Central memory CD8-positive, alpha-beta T cell (primary cell): ENCODE measurements around the gene PRKCE.

ENCODE experiments used
- ATAC-seq: fragments of 150-1000 bp; cut with Tn5 transposase; replicated peaks from 2 replicates; pipeline ENCODE4 v1.10.0; 2022; ENCODE audit warnings: mild to moderate bottlenecking, moderate FRiP score, moderate number of reproducible peaks; ENCODE audit not compliant: poor library complexity, severe bottlenecking; ENCODE audit errors: extremely low read depth
- DNase-seq, 2 donors: peaks; one replicate each; pipeline ENCODE4 v3.0.0; 2021; ENCODE audit warnings: low spot score in 2 of 2
- H3K27ac Mint-ChIP-seq: one replicate; pipeline ENCODE4 v1.8.0; 2022; ENCODE audit warnings: low read depth, mild to moderate bottlenecking, moderate library complexity, mixed read lengths
- H3K27me3 Mint-ChIP-seq: one replicate; pipeline ENCODE4 v1.8.0; 2022; ENCODE audit warnings: mixed read lengths
- H3K36me3 Mint-ChIP-seq: one replicate; pipeline ENCODE4 v1.8.0; 2022; ENCODE audit warnings: mild to moderate bottlenecking, moderate library complexity, mixed read lengths; ENCODE audit not compliant: insufficient read depth
- H3K4me1 Mint-ChIP-seq: one replicate; pipeline ENCODE4 v1.8.0; 2022; ENCODE audit warnings: mixed read lengths
- H3K4me3 Mint-ChIP-seq: one replicate; pipeline ENCODE4 v1.8.0; 2022; ENCODE audit warnings: mild to moderate bottlenecking, moderate library complexity, mixed read lengths
- H3K9me3 Mint-ChIP-seq: one replicate; pipeline ENCODE4 v1.8.0; 2022; ENCODE audit warnings: mixed read lengths

The PRKCE gene

DNA sequence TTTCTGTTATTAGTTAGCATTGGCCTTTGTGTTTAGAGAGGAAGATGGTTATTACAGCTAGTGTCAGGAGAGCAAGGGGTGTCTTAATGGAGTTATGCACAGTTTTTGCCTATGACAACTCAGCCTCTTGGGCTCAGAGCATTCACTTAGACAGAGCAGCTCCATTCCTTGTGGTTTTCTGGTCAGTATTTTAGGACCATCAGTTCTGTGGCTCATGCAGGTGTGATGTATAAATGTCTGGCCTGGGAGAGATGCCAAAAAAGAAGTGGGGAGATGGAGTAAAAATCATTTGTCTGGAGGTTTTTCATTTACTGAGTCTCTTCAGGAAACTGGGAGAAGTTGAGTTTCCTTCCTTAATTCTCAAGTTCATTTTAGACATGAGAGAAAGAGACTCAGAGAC is 79.7 kb downstream of the PRKCE start:
- Mint-ChIP-seq H3K36me3 (peaks cover 5% of the 10 kb centered on the region), H3K4me3 (no peak overlapping the region), H3K9me3 (no peaks in the 10 kb centered on the region), H3K27me3 (no peaks in the 10 kb centered on the region), H3K27ac (no peak overlapping the region), H3K4me1 (peaks cover 5% of the 10 kb centered on the region)
- DNase-seq (no peak), ATAC-seq (no peak)

DNA sequence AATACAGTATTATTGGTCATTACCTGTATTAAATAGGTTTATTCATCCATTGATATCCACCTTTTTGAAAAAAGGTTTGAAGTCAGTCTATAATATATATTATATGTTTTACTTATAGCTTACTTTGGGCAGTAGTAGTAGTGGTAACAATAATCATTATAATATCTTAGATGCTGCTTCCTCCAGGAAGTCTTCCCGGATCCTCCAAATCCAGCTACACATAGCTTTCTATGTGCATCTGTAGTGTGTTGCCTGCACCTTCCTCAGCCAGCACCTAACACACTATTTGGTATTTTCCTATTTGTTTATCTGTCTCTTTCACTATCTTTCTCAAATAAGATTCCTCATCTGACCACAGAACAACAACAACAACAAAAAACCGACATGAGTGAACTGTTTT is 81.0 kb downstream of the PRKCE start:
- Mint-ChIP-seq H3K36me3 (peaks cover 5% of the 10 kb centered on the region), H3K27me3 (no peaks in the 10 kb centered on the region), H3K4me1 (peaks cover 5% of the 10 kb centered on the region), H3K4me3 (no peak overlapping the region), H3K27ac (no peak overlapping the region), H3K9me3 (no peaks in the 10 kb centered on the region)
- no peak for ATAC-seq
- no peak for DNase-seq

DNA sequence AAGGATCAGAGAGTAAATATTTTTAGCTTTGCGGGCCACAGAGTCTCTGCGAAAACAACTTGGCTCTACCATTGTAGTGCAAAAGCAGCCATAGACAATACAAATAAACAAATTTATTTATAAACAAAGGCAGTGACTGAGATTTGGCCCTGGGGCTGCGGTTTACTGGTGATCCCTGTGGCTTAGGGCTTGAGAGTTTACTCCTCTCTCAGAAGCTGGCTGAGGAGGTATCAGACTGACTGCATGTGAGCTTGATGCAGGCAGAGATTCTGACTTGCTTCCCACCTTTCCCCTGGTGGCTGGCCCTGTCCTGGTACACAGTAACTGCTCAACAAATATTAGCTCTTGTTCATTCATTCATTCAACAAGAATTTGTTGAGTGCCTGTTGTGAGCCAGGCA is 81.5 kb downstream of the PRKCE start:
- Mint-ChIP-seq H3K4me3 (no peak overlapping the region), H3K27ac (no peak overlapping the region), H3K4me1 (peaks cover 5% of the 10 kb centered on the region), H3K9me3 (no peaks in the 10 kb centered on the region), H3K27me3 (no peaks in the 10 kb centered on the region), H3K36me3 (peaks cover 5% of the 10 kb centered on the region)
- ATAC-seq (no peak), DNase-seq (no peak)

DNA sequence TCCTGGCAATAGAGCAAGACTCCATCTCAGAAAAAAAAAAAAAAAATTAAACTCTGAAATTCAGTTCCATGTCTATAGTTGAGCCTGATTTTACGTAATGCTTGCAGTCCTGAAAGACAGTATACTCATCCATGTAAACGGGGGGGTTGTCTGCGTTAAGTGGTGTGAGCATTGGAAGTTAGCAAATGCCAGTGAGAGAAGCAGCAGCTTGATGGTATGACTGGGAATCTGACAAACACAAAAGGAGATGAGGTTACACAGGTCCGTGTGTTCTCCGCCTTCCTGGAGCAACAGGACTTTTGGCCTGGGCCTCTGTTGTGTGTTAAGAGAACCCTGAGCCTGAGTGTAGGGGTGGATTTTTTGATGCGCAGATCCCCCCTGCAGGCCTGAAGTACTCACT is 82.9 kb downstream of the PRKCE start:
- no peak for ATAC-seq
- Mint-ChIP-seq H3K9me3 (no peaks in the 10 kb centered on the region), H3K4me3 (no peak overlapping the region), H3K27me3 (no peaks in the 10 kb centered on the region), H3K4me1 (peaks cover 12% of the 10 kb centered on the region), H3K27ac (no peak overlapping the region), H3K36me3 (peaks cover 5% of the 10 kb centered on the region)
- no peak for DNase-seq

DNA sequence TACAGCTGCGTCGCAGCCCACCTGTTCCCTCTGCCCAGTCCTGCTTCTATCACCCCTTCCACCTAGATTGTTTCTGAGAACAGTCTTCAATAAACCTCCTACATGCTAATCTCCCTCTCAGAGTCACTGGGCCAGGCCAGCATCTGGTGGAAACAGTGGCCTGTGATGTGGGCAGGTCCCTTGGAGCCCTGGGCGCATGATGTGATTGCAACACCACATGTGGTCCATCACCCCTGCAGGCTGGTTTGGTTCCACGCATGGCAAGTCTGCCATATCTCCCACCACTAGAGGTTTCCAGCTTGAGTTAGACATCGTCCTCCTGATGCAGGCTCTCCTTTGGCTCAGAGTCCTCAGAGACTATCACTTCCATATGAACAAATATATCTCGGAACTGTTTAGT is 83.5 kb downstream of the PRKCE start:
- Mint-ChIP-seq H3K27me3 (no peaks in the 10 kb centered on the region), H3K27ac (no peak overlapping the region), H3K36me3 (peaks cover 5% of the 10 kb centered on the region), H3K4me1 (peaks cover 16% of the 10 kb centered on the region), H3K4me3 (no peak overlapping the region), H3K9me3 (no peaks in the 10 kb centered on the region)
- DNase-seq (no peak), ATAC-seq (no peak)

DNA sequence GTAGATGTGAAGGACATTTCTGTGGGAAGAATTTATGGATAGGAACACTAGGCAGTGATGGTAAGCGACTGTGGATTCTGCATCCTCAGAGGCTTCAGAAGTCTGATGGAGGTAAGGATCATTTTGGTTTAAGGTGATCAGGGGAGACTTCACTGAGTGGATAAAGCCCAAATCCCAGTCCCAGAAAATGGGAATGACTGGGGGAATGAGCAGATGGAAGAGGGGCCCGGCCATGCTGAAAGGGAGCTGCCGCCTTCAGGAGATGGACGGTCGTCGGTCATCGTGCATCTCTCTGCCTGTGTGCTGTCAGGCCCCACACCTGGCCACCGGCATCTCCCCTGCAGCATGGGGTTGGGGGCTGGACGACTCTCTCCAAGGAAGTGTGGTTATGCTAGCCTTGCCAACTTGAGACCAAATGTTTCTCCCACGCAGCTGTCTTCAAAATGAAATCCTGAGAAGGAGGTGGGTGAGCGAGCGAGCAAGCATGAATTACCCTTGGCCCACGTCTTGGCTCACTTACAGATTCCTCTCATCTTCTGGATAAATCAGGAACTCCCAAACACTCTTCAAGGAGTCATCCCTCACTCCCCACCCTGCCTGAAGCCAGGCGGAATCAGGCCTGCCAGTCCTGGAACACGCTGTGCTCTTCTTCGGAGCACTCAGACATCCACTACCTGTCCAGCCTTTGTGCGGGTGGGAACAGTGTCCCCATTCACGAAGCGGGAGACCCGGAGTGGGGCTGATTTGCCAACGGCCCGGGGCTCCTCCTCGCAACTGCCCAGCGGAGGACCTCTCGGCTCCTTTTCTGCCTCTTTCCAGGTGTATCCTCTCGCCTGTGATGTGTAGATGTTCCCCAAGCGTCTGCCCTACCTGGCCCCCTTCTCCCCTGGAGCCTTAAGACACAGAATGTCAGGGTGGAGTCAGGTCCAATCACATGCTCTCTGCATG is 85.6 kb downstream of the PRKCE start:
- DNase-seq (no peak), ATAC-seq (no peak)
- Mint-ChIP-seq H3K27me3 (no peaks in the 10 kb centered on the region), H3K36me3 (no peaks in the 10 kb centered on the region), H3K9me3 (no peaks in the 10 kb centered on the region), H3K4me1 (peaks cover 11% of the 10 kb centered on the region), H3K4me3 (no peak overlapping the region), H3K27ac (no peak overlapping the region)

DNA sequence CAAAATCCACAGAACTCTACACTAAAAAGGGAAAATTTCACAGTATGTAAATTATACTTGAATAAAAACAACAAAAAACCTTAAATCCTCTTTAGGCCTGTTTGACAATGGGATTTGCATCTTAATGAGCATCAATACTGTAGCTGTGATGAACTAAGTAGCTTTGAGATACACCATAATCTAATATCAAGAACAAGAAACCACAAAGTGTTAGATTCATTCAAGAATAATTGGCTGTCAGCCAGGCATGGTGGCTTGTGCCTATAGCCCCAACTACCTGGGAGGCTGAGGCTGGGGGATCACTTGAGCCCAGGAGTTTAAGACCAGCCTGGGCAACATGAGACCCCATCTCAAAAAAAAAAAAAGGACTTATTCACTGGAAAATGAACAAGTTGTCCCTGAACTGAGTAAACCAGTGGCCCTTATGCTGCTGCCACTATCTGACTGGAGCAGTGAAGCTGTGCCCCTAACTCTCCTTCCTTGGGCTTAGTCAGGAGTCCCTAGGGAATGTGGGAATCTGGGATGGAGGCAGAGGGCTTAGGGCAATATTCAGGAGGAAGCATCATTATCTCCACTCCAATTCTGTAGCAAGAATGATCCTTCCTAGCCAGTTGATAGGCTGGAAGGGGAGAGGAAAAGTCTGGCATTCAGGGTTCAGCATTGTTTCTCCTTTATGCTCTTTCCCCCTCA is 88.5 kb downstream of the PRKCE start:
- peak overlapping the region; percentile 4 for H3K27ac Mint-ChIP-seq
- DNase-seq, result no peak
- peaks cover 11% of the 10 kb centered on the region for H3K4me1 Mint-ChIP-seq
- H3K27me3 Mint-ChIP-seq, result no peaks in the 10 kb centered on the region
- no peak overlapping the region for H3K4me3 Mint-ChIP-seq
- H3K9me3 Mint-ChIP-seq, result no peaks in the 10 kb centered on the region
- no peak for ATAC-seq
- no peaks in the 10 kb centered on the region for H3K36me3 Mint-ChIP-seq

DNA sequence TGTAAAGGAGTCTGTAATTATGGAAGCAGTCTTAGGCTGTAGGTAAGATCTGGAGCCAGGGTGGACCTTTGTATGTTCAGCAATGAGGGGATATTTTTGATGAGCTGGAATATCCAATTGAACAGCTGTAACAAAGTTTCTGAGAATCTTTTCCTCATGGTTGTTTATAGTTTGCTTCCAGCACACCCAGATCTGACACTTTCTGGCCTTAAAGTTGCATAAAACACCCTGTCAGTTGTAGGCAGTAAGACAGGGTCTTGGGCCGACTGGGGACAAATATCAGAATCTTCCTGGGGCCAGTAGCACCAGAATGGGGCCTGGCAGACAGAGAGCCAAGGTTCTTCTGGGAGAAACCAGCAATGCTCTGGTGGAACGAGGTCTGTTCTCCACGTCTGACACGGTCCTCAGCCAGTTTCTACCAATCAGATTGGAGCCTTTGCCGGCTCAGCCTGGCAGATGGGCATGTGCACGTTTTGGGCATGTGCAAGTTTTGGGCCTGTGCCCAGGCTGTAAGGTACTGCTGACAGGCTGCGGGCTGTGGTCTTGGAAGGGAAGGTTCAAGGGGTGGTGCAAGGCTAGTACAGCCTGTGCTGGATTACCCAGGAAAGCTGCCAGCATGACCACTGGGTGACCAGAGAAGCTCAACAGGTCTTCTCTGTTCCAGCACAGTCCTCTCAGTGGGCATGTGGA is 89.8 kb downstream of the PRKCE start:
- ATAC-seq (no peak), DNase-seq (no peak)
- Mint-ChIP-seq H3K4me1 (peaks cover 11% of the 10 kb centered on the region), H3K36me3 (no peaks in the 10 kb centered on the region), H3K4me3 (no peak overlapping the region), H3K27ac (no peak overlapping the region), H3K9me3 (no peaks in the 10 kb centered on the region), H3K27me3 (no peaks in the 10 kb centered on the region)

DNA sequence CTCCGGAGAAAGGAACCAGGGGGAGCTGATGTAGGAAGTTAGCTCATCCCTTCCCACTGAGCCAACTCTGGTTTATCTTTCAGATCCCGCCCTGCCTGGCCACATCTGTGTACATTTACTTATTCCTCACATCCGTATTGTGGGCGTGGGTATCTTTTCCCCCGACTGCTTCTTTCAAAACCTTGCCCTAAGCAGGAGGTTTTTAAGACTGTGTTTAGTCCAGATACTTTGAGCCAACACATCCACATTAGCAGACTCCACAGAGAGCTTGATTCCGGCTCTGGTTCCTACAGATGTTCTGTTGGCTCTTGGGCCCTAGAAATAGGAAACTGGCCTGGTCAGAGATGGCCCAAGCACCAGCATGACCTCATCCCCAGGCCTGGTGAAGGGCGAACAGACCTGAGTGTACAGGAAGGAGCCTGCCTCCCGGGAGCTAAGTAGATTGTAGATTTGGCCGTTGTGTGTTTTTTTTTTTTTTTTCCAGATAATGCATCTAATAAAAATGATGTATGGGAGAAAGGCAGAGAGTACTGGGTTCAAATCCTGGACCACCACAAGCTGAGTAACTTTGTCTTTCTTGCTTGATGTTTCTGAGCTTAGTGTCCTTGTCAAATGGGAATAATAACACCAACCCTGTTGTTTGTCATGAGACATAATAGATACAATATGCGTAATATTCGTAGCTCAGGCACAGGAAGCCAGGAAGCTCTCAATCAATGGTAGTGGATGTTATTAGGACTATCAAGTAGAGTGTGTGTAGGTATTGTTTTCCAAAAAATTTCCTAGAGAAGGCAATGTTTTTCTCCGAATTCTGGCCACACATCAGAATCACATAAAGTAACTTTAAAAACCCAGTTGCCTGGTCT is 92.3 kb downstream of the PRKCE start:
- ATAC-seq (no peak), DNase-seq (no peak)
- Mint-ChIP-seq H3K4me1 (peaks cover 5% of the 10 kb centered on the region), H3K9me3 (peaks cover 6% of the 10 kb centered on the region), H3K27me3 (no peaks in the 10 kb centered on the region), H3K36me3 (no peaks in the 10 kb centered on the region), H3K27ac (no peak overlapping the region), H3K4me3 (no peak overlapping the region)

DNA sequence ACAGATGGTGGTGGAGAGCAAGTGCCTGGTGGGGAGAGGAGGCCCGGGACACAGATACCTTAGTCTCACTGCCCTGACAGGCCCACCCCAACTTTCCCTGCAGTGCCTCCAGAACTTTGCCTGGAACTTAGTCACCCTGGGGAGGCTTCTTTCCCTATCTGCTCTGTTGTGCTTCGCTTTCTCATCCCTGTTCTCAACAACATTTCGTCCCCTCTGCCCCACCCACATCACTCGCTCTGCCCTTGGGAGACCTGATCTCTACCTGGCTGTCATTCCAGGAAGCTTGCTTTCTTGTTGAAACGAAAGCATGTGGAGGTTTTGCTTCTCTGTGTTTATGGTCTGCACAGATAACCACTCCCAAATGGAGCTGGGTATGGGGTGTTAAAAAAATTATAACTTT is 93.8 kb downstream of the PRKCE start:
- DNase-seq, result no peak
- no peaks in the 10 kb centered on the region for H3K4me1 Mint-ChIP-seq
- no peaks in the 10 kb centered on the region for H3K36me3 Mint-ChIP-seq
- no peak overlapping the region for H3K27ac Mint-ChIP-seq
- ATAC-seq, result no peak
- no peaks in the 10 kb centered on the region for H3K27me3 Mint-ChIP-seq
- no peak overlapping the region for H3K4me3 Mint-ChIP-seq
- H3K9me3 Mint-ChIP-seq, result peaks cover 6% of the 10 kb centered on the region

DNA sequence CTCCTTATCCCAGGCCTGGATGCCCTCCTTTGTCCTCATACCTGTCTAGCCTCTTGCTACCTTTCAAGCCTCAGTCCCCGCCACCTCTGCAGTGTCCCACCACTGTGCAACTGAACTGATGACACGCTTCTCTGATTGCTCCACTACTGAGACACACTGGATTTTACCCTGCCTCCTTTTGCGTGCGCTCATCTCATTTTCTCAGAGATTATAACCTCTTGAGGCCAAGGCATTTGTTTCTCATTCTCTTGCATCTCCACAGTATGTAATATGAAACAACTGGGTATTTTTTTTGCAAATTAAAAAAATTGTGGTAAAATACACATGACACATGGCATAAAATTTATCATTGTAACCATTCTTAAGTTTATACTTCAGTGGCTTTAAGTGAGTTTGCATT is 95.4 kb downstream of the PRKCE start:
- DNase-seq, result no peak
- no peaks in the 10 kb centered on the region for H3K27me3 Mint-ChIP-seq
- H3K4me1 Mint-ChIP-seq, result peaks cover 9% of the 10 kb centered on the region
- no peak for ATAC-seq
- peaks cover 2% of the 10 kb centered on the region for H3K36me3 Mint-ChIP-seq
- H3K27ac Mint-ChIP-seq, result no peak overlapping the region
- no peak overlapping the region for H3K4me3 Mint-ChIP-seq
- peaks cover 6% of the 10 kb centered on the region for H3K9me3 Mint-ChIP-seq

DNA sequence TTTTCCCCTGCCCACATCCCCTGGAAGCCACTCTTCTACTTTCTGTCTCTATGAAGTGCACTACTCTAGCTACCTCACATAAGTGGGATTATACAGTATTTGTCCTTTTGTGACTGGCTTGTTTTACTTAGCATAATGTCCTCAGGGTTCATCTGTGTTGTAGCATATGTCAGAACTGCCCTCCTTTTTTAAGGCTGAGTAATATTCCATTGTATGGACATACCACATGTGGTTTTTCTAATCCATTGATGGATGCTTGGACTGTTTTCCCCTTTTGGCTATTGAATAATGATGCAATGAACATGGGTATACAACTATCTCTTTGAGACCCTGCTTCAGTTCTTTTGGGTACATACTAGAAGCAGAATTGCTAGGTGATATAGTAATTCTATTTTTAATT is 95.9 kb downstream of the PRKCE start:
- ATAC-seq, result no peak
- Mint-ChIP-seq H3K4me3 (no peak overlapping the region), H3K27me3 (no peaks in the 10 kb centered on the region), H3K4me1 (peaks cover 9% of the 10 kb centered on the region), H3K27ac (no peak overlapping the region), H3K9me3 (peaks cover 6% of the 10 kb centered on the region), H3K36me3 (peaks cover 2% of the 10 kb centered on the region)
- no peak for DNase-seq
